Activated naive CD4-positive, alpha-beta T cell treated with anti-CD3 and anti-CD28 coated beads, Interleukin-2, amount 50 U/mL, for 72 hours (primary cell): Measurements from ENCODE around the gene ZNF774. TPM values are rescaled to one million over a fixed set of nuclear protein-coding genes. Genes with fewer than 3 reads are reported as not detected.
"Not testable (repeated sequence)": the region's sequence is repeated elsewhere in the genome, so short reads cannot be mapped to it uniquely, and the experiment has no call there.

Experiments used
- ATAC-seq, 2 donors: fragments of 150-1000 bp; cut with Tn5 transposase; 2 replicates each; pipeline ENCODE4 v1.10.0; 2021; ENCODE audit warnings: mild to moderate bottlenecking in 2 of 2, moderate library complexity in 2 of 2
- DNase-seq, 2 donors: peaks; one replicate each; pipeline ENCODE4 v3.0.0; 2021 to 2022; ENCODE audit warnings: low spot score in 2 of 2
- H3K27ac Mint-ChIP-seq, 2 donors: one replicate each; pipeline ENCODE4 v1.8.0; 2022; ENCODE audit warnings: mild to moderate bottlenecking in 2 of 2, mixed read lengths in 2 of 2
- H3K36me3 Mint-ChIP-seq, 2 donors: one replicate each; pipeline ENCODE4 v1.8.0; 2022; ENCODE audit warnings: mixed read lengths in 2 of 2
- H3K9me3 Mint-ChIP-seq, 2 donors: one replicate each; pipeline ENCODE4 v1.8.0; 2022; ENCODE audit warnings: mixed read lengths in 2 of 2
- total RNA-seq, 2 donors: library from RNA; stranded (reverse); gene quantifications; one replicate each; pipeline ENCODE4 v1.2.3, GENCODE V29; 2022

ZNF774 gene
- total RNA-seq, 2 donors from 2014 or later: 0.50 to 0.99 TPM

GRCh38 chr15:90400759-90401314 lies 48.8 kb downstream of the ZNF774 start:
- peaks cover 6 to 27% of the 10 kb centered on the region in 2 donors for H3K36me3 Mint-ChIP-seq
- peak in 1 of 2 donors; percentile 49 for DNase-seq
- H3K27ac Mint-ChIP-seq: peak overlapping the region; percentile 94 to 99
- no peaks in the 10 kb centered on the region for H3K9me3 Mint-ChIP-seq
- peak; percentile 100 for ATAC-seq

- H3K27ac Mint-ChIP-seq: peak overlapping the region; percentile 94 to 99
- H3K9me3 Mint-ChIP-seq: peaks cover 0 to 3% of the 10 kb centered on the region in 2 donors
- DNase-seq (no peak), ATAC-seq (no peak)
- peaks cover 6 to 24% of the 10 kb centered on the region in 2 donors for H3K36me3 Mint-ChIP-seq
These were observed 49.4 kb downstream of the ZNF774 start for GRCh38 chr15:90401495-90401894.

- H3K9me3 Mint-ChIP-seq: peaks cover 0 to 8% of the 10 kb centered on the region in 2 donors
- peaks cover 6 to 29% of the 10 kb centered on the region in 2 donors for H3K36me3 Mint-ChIP-seq
- DNase-seq (no peak), ATAC-seq (no peak)
- H3K27ac Mint-ChIP-seq: peak overlapping the region; percentile 94 to 99
These were observed 50.1 kb downstream of the ZNF774 start for GRCh38 chr15:90402223-90402622.

- Mint-ChIP-seq H3K9me3 (peaks cover 0 to 8% of the 10 kb centered on the region in 2 donors), H3K36me3 (peaks cover 6 to 30% of the 10 kb centered on the region in 2 donors), H3K27ac (no peak overlapping the region)
- ATAC-seq (no peak), DNase-seq (no peak)
These were observed 50.7 kb downstream of the ZNF774 start for GRCh38 chr15:90402767-90403166.

- H3K27ac Mint-ChIP-seq: no peak overlapping the region
- DNase-seq (no peak), ATAC-seq (no peak)
- peaks cover 19 to 52% of the 10 kb centered on the region in 2 donors for H3K36me3 Mint-ChIP-seq
- peaks cover 4 to 13% of the 10 kb centered on the region in 2 donors for H3K9me3 Mint-ChIP-seq
These were observed 53.0 kb downstream of the ZNF774 start for GRCh38 chr15:90405055-90405607.

GRCh38 chr15:90407336-90407735 lies 55.3 kb downstream of the ZNF774 start:
- Mint-ChIP-seq H3K36me3 (peaks cover 15 to 55% of the 10 kb centered on the region in 2 donors), H3K9me3 (peaks cover 4 to 13% of the 10 kb centered on the region in 2 donors), H3K27ac (peak overlapping the region; percentile 61 to 83)
- ATAC-seq (no peak), DNase-seq (no peak)

GRCh38 chr15:90407871-90408317 lies 55.8 kb downstream of the ZNF774 start:
- peak; percentile 87 to 92 for ATAC-seq
- peaks cover 4 to 13% of the 10 kb centered on the region in 2 donors for H3K9me3 Mint-ChIP-seq
- H3K36me3 Mint-ChIP-seq: peaks cover 13 to 50% of the 10 kb centered on the region in 2 donors
- H3K27ac Mint-ChIP-seq: peak overlapping the region; percentile 61 to 83
- peak in 1 of 2 donors; percentile 20 for DNase-seq

- no peak overlapping the region for H3K27ac Mint-ChIP-seq
- H3K9me3 Mint-ChIP-seq: peaks cover 4 to 13% of the 10 kb centered on the region in 2 donors
- DNase-seq (no peak), ATAC-seq (no peak)
- H3K36me3 Mint-ChIP-seq: peaks cover 13 to 47% of the 10 kb centered on the region in 2 donors
These were observed 56.6 kb downstream of the ZNF774 start for GRCh38 chr15:90408657-90409056.

GRCh38 chr15:90409587-90409986 lies 57.5 kb downstream of the ZNF774 start:
- H3K36me3 Mint-ChIP-seq: peaks cover 13 to 40% of the 10 kb centered on the region in 2 donors
- not testable (repeated sequence) for DNase-seq, ATAC-seq
- H3K9me3 Mint-ChIP-seq: peaks cover 4 to 13% of the 10 kb centered on the region in 2 donors
- peak overlapping the region; percentile 33 to 50 for H3K27ac Mint-ChIP-seq

- ATAC-seq, H3K27ac Mint-ChIP-seq, DNase-seq: not testable (repeated sequence)
- H3K36me3 Mint-ChIP-seq: peaks cover 13 to 42% of the 10 kb centered on the region in 2 donors
- H3K9me3 Mint-ChIP-seq: peaks cover 4 to 13% of the 10 kb centered on the region in 2 donors
These were observed 58.2 kb downstream of the ZNF774 start for GRCh38 chr15:90410316-90410715.

GRCh38 chr15:90411176-90411575 lies 59.1 kb downstream of the ZNF774 start:
- DNase-seq (no peak), ATAC-seq (no peak)
- H3K36me3 Mint-ChIP-seq: peaks cover 13 to 50% of the 10 kb centered on the region in 2 donors
- peaks cover 4 to 16% of the 10 kb centered on the region in 2 donors for H3K9me3 Mint-ChIP-seq
- no peak overlapping the region for H3K27ac Mint-ChIP-seq

Other genes with a start within 250 kb of the ZNF774 start
- gene IDH2, start 249.8 kb upstream of the ZNF774 start, total RNA-seq: 100 to 1,000 TPM; 203 to 242 TPM
- 10 to 100 TPM in 1 of 2 donors, 1 to 10 TPM in 1; 8.9 to 19.1 TPM for gene SEMA4B, start 151.0 kb upstream of the ZNF774 start, total RNA-seq
- 100 to 1,000 TPM; 114 to 150 TPM for gene CIB1, start 118.3 kb upstream of the ZNF774 start, total RNA-seq
- 1 to 10 TPM; 3.1 to 7.6 TPM for gene GDPGP1, start 118.1 kb upstream of the ZNF774 start, total RNA-seq
- gene TTLL13, start 102.7 kb upstream of the ZNF774 start, total RNA-seq: 1 to 10 TPM in 1 of 2 donors, under 1 TPM in 1; 0.49 to 1.0 TPM
- gene NGRN, start 86.6 kb upstream of the ZNF774 start, total RNA-seq: 10 to 100 TPM; 17.8 to 36.2 TPM
- gene IQGAP1, start 36.0 kb downstream of the ZNF774 start, total RNA-seq: 100 to 1,000 TPM; 185 to 192 TPM
- gene CRTC3, start 177.6 kb downstream of the ZNF774 start, total RNA-seq: 10 to 100 TPM; 41.8 to 58.1 TPM